Breast epithelium (tissue), 4 donors: ENCODE results near the gene CLTCL1. TPM values are rescaled to one million over a fixed set of nuclear protein-coding genes. Genes with fewer than 3 reads are reported as not detected.

ENCODE experiments used
- DNase-seq, 2 donors: peaks; one replicate each; pipeline ENCODE4 v3.0.0-alpha.2; 2019; ENCODE audit warnings: low spot score in 2 of 2
- H3K27ac ChIP-seq, 2 donors: fragments of 200-600 bp; sonication (generic) in 1 of 2; one replicate each; pipeline ENCODE4 v1.5.1; 2016 to 2019; ENCODE audit warnings: mild to moderate bottlenecking in 1 of 2
- H3K27me3 ChIP-seq, 2 donors: fragments of 200-600 bp; sonication (generic) in 1 of 2; one replicate each; pipeline versions ENCODE4 v1.5.1 to v1.6.0; 2017 to 2019; ENCODE audit warnings: control low read depth in 1 of 2, mild to moderate bottlenecking in 1 of 2
- H3K36me3 ChIP-seq: fragments of 200-600 bp; one replicate; pipeline ENCODE4 v1.5.1; 2019
- H3K4me1 ChIP-seq, 2 donors: fragments of 200-600 bp; sonication (generic); one replicate each; pipeline ENCODE4 v1.5.1; 2016 to 2019; ENCODE audit warnings: control low read depth in 1 of 2
- H3K4me3 ChIP-seq, 3 donors: fragments of 200-600 bp; sonication (generic); 1 replicate in 2 of 3; 2 replicates in 1 of 3; pipeline ENCODE4 v1.5.1; 2016 to 2019; ENCODE audit warnings: mild to moderate bottlenecking in 3 of 3, moderate library complexity in 2 of 3
- H3K9me3 ChIP-seq, 2 donors: fragments of 200-600 bp; sonication (generic) in 1 of 2; one replicate each; pipeline ENCODE4 v1.5.1; 2016 to 2019; ENCODE audit warnings: control low read depth in 1 of 2
- CTCF ChIP-seq, 3 donors: fragments of 450-650 bp; IDR thresholded peaks; one replicate each; pipeline ENCODE4 v1.5.1; 2016 to 2017; ENCODE audit warnings: antibody characterized with exemption in 3 of 3, mild to moderate bottlenecking in 3 of 3, moderate library complexity in 3 of 3
- POLR2A ChIP-seq: fragments of 450-650 bp; IDR thresholded peaks from one replicate; pipeline ENCODE4 v1.6.1; 2016; ENCODE audit warnings: antibody characterized with exemption, mild to moderate bottlenecking, moderate library complexity
- POLR2AphosphoS5 ChIP-seq, 3 donors: sonication (generic); formaldehyde crosslinking; IDR thresholded peaks; one replicate each; pipeline ENCODE4 v1.6.1; 2017; ENCODE audit warnings: antibody characterized with exemption in 3 of 3
- intact Hi-C: fragments of 100-400 bp; cut with DNase I; formaldehyde crosslinking; loops from one replicate; pipeline ENCODE4 v1.15.1; 2023; ENCODE audit warnings: low total_unique reads
- total RNA-seq, 3 donors: library from RNA; depleted of rRNA; stranded (reverse); fragments of >200 nt; gene quantifications; one replicate each; pipeline ENCODE4 v1.1.0, GENCODE V29; 2016

The CLTCL1 gene
- total RNA-seq, 3 donors from 2014 or later: 2.8 to 27.0 (median 8.2) TPM

- no peak overlapping the region for H3K4me3 ChIP-seq
- H3K9me3 ChIP-seq: no peaks in the 10 kb centered on the region
- no peaks in the 10 kb centered on the region for H3K4me1 ChIP-seq
- H3K27me3 ChIP-seq: no peaks in the 10 kb centered on the region
- H3K36me3 ChIP-seq: no peaks in the 10 kb centered on the region
- DNase-seq: no peak
- no peak for TF ChIP-seq POLR2AphosphoS5 (IDR thresholded peaks at IDR 0.05)
- TF ChIP-seq CTCF (IDR thresholded peaks at IDR 0.05): no peak
- no peak for TF ChIP-seq POLR2A
- no peak overlapping the region for H3K27ac ChIP-seq
- intact Hi-C loops: no loop called here
Measured at GRCh38 chr22:19213001-19213400, 78.5 kb downstream of the CLTCL1 start.

GRCh38 chr22:19212302-19212870, 79.1 kb downstream of the CLTCL1 start:
- no peak overlapping the region for H3K27ac ChIP-seq
- no peaks in the 10 kb centered on the region for H3K4me1 ChIP-seq
- intact Hi-C loops: no loop called here
- H3K9me3 ChIP-seq: no peaks in the 10 kb centered on the region
- no peaks in the 10 kb centered on the region for H3K36me3 ChIP-seq
- no peak for DNase-seq
- H3K4me3 ChIP-seq: no peak overlapping the region
- no peak for TF ChIP-seq POLR2A
- no peak for TF ChIP-seq POLR2AphosphoS5 (IDR thresholded peaks at IDR 0.05)
- TF ChIP-seq CTCF (IDR thresholded peaks at IDR 0.05): no peak
- H3K27me3 ChIP-seq: no peaks in the 10 kb centered on the region

GRCh38 chr22:19210188-19210587, 81.3 kb downstream of the CLTCL1 start:
- intact Hi-C loops: no loop called here

GRCh38 chr22:19208287-19208847, 83.2 kb downstream of the CLTCL1 start:
- no peaks in the 10 kb centered on the region for H3K4me1 ChIP-seq
- intact Hi-C loops: no loop called here
- DNase-seq: no peak
- H3K27ac ChIP-seq: no peak overlapping the region
- no peak overlapping the region for H3K4me3 ChIP-seq
- no peaks in the 10 kb centered on the region for H3K36me3 ChIP-seq
- H3K27me3 ChIP-seq: no peaks in the 10 kb centered on the region
- TF ChIP-seq POLR2A: no peak
- no peak for TF ChIP-seq CTCF (IDR thresholded peaks at IDR 0.05)
- no peak for TF ChIP-seq POLR2AphosphoS5 (IDR thresholded peaks at IDR 0.05)
- no peaks in the 10 kb centered on the region for H3K9me3 ChIP-seq

More at GRCh38 chr22:19210188-19210587, 81.3 kb downstream of the CLTCL1 start:
- Histone ChIP-seq H3K4me1 (no peaks in the 10 kb centered on the region), H3K4me3 (no peak overlapping the region), H3K27me3 (no peaks in the 10 kb centered on the region), H3K9me3 (no peaks in the 10 kb centered on the region), H3K27ac (no peak overlapping the region), H3K36me3 (no peaks in the 10 kb centered on the region)
- TF ChIP-seq POLR2A (no peak), POLR2AphosphoS5 (IDR thresholded peaks at IDR 0.05) (no peak), CTCF (IDR thresholded peaks at IDR 0.05) (no peak)
- DNase-seq: no peak

- H3K27me3 ChIP-seq: no peaks in the 10 kb centered on the region
- DNase-seq: no peak
- H3K27ac ChIP-seq: no peak overlapping the region
- H3K4me3 ChIP-seq: no peak overlapping the region
- no peaks in the 10 kb centered on the region for H3K4me1 ChIP-seq
- no peaks in the 10 kb centered on the region for H3K9me3 ChIP-seq
- TF ChIP-seq CTCF (IDR thresholded peaks at IDR 0.05) (no peak), POLR2A (no peak), POLR2AphosphoS5 (IDR thresholded peaks at IDR 0.05) (no peak)
- H3K36me3 ChIP-seq: no peaks in the 10 kb centered on the region
- intact Hi-C loops: no loop called here
Measured at GRCh38 chr22:19207884-19208283, 83.6 kb downstream of the CLTCL1 start.
